ENCODE data around the gene CRYBB1.
A peak's percentile ranks its signal among the peaks of the same experiment; 100 is the strongest.

CRYBB1 gene

DNA sequence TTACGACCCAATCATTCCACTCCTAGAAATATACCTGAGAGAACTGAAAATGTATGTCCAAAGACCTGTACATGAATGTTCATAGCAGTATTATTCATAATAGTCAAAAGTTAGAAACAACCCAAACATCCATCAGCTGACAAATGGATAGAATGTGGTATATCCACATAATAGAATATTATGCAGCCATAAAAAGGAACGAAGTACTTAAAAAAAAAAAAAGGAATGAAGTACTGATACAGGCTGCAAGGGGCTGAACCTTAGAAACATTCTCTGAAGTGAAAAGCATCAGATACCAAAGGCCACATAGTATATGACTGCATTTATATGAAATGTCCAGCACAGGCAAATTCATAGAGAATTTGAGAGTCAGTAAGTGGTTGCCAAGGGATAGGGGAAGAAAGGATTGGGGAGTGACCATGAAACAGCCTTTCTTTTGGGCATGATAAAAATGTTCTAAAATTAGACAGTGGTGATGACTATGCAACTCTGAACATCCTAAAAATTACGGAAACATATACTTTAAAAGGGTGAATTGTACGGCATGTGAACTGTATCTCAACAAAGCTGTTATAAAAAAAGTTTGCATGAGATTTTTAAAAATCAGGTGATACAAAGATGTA, 29.7 kb downstream of the CRYBB1 start:
- Histone ChIP-seq H3K36me3 (ENCODE audit: control insufficient read depth in 1 of 2, insufficient read depth in 2 of 2, low read depth in 1 of 2, low read length in 2 of 2) (no peaks in the 10 kb centered on the region), H2AFZ (ENCODE audit: low read depth, low read length) (no peak overlapping the region), H4K91ac (ENCODE audit: low read length) (no peak overlapping the region), H3K14ac (ENCODE audit: low read length in 2 of 2) (no peak overlapping the region), H3K23ac (ENCODE audit: low read length in 2 of 2) (no peak overlapping the region), H2BK5ac (ENCODE audit: low read depth, low read length, poor library complexity, severe bottlenecking) (no peak overlapping the region), H3K27me3 (ENCODE audit: control insufficient read depth in 1 of 2, insufficient read depth in 1 of 2, low read length in 2 of 2) (peaks cover 4 to 11% of the 10 kb centered on the region in 2 experiments), H3K79me1 (replicated peaks; ENCODE audit: low read length, poor library complexity, severe bottlenecking) (peaks cover 18% of the 10 kb centered on the region), H2BK12ac (ENCODE audit: low read length in 2 of 2) (no peak overlapping the region), H3K9me3 (ENCODE audit: control insufficient read depth, low read length) (peaks cover 3% of the 10 kb centered on the region), H3K4ac (ENCODE audit: low read depth in 1 of 2, low read length in 2 of 2) (no peak overlapping the region), H4K8ac (ENCODE audit: low read length) (no peak overlapping the region), H3K9ac (ENCODE audit: low read length) (no peak overlapping the region), H3K4me2 (ENCODE audit: low read length, poor library complexity, severe bottlenecking) (no peak overlapping the region), H2BK15ac (ENCODE audit: low read depth, poor library complexity, severe bottlenecking) (no peak overlapping the region), H3K27ac (ENCODE audit: low read length, poor library complexity, severe bottlenecking) (no peak overlapping the region), H2AK5ac (ENCODE audit: low read length, severe bottlenecking) (no peak overlapping the region), H2BK120ac (ENCODE audit: low read depth, low read length) (no peak overlapping the region), H3K4me3 (ENCODE audit: insufficient read depth in 1 of 2, low read depth in 1 of 2, low read length in 2 of 2) (no peak overlapping the region), H3K4me1 (ENCODE audit: control insufficient read depth, insufficient read depth, low read depth, low read length) (peaks cover 14% of the 10 kb centered on the region), H3K18ac (ENCODE audit: low read depth in 1 of 2, low read length in 2 of 2) (no peak overlapping the region)
- no peak for DNase-seq
- 100% methylated on average over 2 of the region's 4 CpGs for WGBS

DNA sequence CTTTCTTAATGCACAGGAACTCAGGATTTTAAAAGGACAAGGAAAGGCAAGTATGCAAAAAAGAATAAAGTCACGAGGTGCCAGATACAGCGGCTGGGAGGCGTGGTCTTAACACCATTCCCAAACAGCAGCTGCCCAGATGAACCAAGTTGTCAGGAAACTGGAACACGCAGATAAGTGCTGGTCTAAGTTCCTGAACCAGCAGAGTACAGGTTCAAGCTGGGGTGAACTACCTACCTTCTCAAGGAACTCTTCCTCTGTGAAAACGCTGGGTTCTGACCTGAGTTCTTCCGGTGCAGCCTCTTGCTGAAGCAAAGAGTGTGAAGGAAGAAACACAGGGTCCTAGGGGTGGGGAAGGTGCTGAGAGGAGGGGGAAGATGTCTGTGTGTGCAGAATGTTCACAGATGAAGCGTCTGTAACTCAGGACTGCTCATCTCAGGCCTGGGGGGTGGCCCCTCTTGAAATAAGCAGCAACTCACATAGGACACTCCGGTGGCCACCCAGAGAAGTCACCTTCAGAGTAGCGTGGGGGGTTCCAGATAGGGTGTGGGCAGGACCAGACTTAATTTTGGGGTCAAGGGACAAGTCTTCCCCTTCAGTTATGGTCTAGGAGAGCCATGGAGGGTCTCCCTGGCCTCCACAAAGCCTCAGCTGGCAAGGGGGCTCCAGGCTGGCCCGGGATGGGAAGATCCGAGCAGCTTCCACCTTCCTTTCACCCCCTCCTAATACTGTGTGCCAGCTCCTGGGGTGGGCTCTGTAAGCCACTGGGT, 31.1 kb downstream of the CRYBB1 start:
- Histone ChIP-seq H3K27me3 (ENCODE audit: control insufficient read depth in 1 of 2, insufficient read depth in 1 of 2, low read length in 2 of 2) (no peaks in the 10 kb centered on the region), H2BK120ac (ENCODE audit: low read depth, low read length) (no peak overlapping the region), H2BK15ac (ENCODE audit: low read depth, poor library complexity, severe bottlenecking) (no peak overlapping the region), H3K14ac (ENCODE audit: low read length in 2 of 2) (no peak overlapping the region), H3K36me3 (ENCODE audit: control insufficient read depth in 1 of 2, insufficient read depth in 2 of 2, low read depth in 1 of 2, low read length in 2 of 2) (peaks cover 0 to 7% of the 10 kb centered on the region in 2 experiments), H3K4ac (ENCODE audit: low read depth in 1 of 2, low read length in 2 of 2) (no peak overlapping the region), H4K8ac (ENCODE audit: low read length) (no peak overlapping the region), H3K9ac (ENCODE audit: low read length) (no peak overlapping the region), H3K79me1 (replicated peaks; ENCODE audit: low read length, poor library complexity, severe bottlenecking) (peaks cover 23% of the 10 kb centered on the region), H3K18ac (ENCODE audit: low read depth in 1 of 2, low read length in 2 of 2) (no peak overlapping the region), H2AK5ac (ENCODE audit: low read length, severe bottlenecking) (no peak overlapping the region), H3K9me3 (ENCODE audit: control insufficient read depth, low read length) (peaks cover 3% of the 10 kb centered on the region), H3K4me1 (ENCODE audit: control insufficient read depth, insufficient read depth, low read depth, low read length) (peaks cover 14% of the 10 kb centered on the region), H3K4me3 (ENCODE audit: insufficient read depth in 1 of 2, low read depth in 1 of 2, low read length in 2 of 2) (no peak overlapping the region), H3K4me2 (ENCODE audit: low read length, poor library complexity, severe bottlenecking) (no peak overlapping the region), H3K27ac (ENCODE audit: low read length, poor library complexity, severe bottlenecking) (no peak overlapping the region), H2BK5ac (ENCODE audit: low read depth, low read length, poor library complexity, severe bottlenecking) (no peak overlapping the region), H2BK12ac (ENCODE audit: low read length in 2 of 2) (no peak overlapping the region), H2AFZ (ENCODE audit: low read depth, low read length) (no peak overlapping the region), H4K91ac (ENCODE audit: low read length) (no peak overlapping the region), H3K23ac (ENCODE audit: low read length in 2 of 2) (no peak overlapping the region)
- DNase-seq: no peak
- WGBS: 88% methylated on average over 11 of the region's 11 CpGs

DNA sequence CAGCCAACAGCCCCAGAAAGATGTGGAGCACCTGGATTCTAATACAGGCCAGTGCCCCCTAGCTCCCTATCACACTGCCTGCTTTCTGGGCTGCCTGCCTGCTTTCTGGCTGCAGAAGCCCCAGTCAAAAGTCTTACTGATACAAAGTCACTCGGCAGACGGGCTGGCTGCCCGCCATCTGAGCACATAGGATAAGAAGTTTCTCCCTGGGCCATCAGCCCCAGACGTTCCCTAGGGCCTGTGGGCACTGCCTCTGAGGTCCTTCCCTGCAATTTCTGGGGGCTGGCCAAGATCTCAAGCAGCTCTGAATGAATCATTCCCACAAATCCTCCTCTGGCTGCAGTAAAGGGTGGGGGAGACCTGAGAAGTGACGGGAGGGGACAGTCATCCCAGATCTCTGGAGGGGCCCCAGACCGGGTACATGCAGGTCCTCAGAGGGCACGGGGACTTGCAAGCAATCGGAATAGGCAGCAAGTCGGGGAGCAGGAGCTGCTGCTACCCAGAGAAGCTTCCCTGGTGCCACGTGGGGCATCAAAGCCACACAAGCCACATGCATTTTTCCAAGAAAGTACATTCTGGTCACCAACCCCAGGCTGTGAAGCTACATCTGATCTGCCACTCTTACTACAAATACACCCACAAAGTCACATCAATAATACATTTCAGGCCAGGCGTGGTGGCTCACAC, 32.6 kb downstream of the CRYBB1 start:
- no peak overlapping the region for H3K4me3 ChIP-seq (ENCODE audit: insufficient read depth in 1 of 2, low read depth in 1 of 2, low read length in 2 of 2)

DNA sequence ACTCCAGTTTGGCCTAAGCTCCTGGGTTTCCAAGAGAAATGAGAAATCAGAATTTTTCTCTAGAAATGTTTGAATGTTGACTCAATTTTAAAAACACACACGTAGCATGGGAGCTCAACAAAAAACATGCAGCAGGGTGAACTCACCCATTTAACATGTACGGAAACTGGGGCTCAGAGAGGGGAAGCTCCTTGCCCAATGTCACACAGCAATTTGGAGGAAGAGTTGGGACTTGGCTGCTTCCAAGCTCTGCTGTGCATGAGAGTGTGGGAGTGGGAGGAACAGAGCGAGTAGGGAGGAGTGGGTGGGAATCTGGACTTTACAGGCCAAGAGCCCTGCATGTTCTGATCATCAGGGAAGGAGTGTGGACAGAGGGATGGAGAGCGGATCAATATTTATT, 33.8 kb downstream of the CRYBB1 start:
- no peak overlapping the region for H3K14ac ChIP-seq (ENCODE audit: low read length in 2 of 2)
- peaks cover 3% of the 10 kb centered on the region for H3K9me3 ChIP-seq (ENCODE audit: control insufficient read depth, low read length)
- no peak overlapping the region for H3K4ac ChIP-seq (ENCODE audit: low read depth in 1 of 2, low read length in 2 of 2)
- peaks cover 29% of the 10 kb centered on the region for H3K79me1 ChIP-seq (replicated peaks; ENCODE audit: low read length, poor library complexity, severe bottlenecking)
- no peak overlapping the region for H2BK120ac ChIP-seq (ENCODE audit: low read depth, low read length)
- H2AFZ ChIP-seq (ENCODE audit: low read depth, low read length): no peak overlapping the region
- H3K4me3 ChIP-seq (ENCODE audit: insufficient read depth in 1 of 2, low read depth in 1 of 2, low read length in 2 of 2): no peak overlapping the region
- no peak overlapping the region for H2BK12ac ChIP-seq (ENCODE audit: low read length in 2 of 2)
- WGBS: 96% methylated on average over 3 of the region's 4 CpGs
- H3K27me3 ChIP-seq (ENCODE audit: control insufficient read depth in 1 of 2, insufficient read depth in 1 of 2, low read length in 2 of 2): no peaks in the 10 kb centered on the region
- peaks cover 12% of the 10 kb centered on the region for H3K4me1 ChIP-seq (ENCODE audit: control insufficient read depth, insufficient read depth, low read depth, low read length)
- H3K23ac ChIP-seq (ENCODE audit: low read length in 2 of 2): no peak overlapping the region
- H4K91ac ChIP-seq (ENCODE audit: low read length): no peak overlapping the region
- no peak overlapping the region for H4K8ac ChIP-seq (ENCODE audit: low read length)
- no peak overlapping the region for H3K9ac ChIP-seq (ENCODE audit: low read length)
- no peak overlapping the region for H2AK5ac ChIP-seq (ENCODE audit: low read length, severe bottlenecking)
- no peak overlapping the region for H2BK15ac ChIP-seq (ENCODE audit: low read depth, poor library complexity, severe bottlenecking)
- H3K27ac ChIP-seq (ENCODE audit: low read length, poor library complexity, severe bottlenecking): no peak overlapping the region
- no peak overlapping the region for H3K18ac ChIP-seq (ENCODE audit: low read depth in 1 of 2, low read length in 2 of 2)
- H3K4me2 ChIP-seq (ENCODE audit: low read length, poor library complexity, severe bottlenecking): no peak overlapping the region
- H2BK5ac ChIP-seq (ENCODE audit: low read depth, low read length, poor library complexity, severe bottlenecking): no peak overlapping the region
- no peak for DNase-seq
- peaks cover 0 to 12% of the 10 kb centered on the region in 2 experiments for H3K36me3 ChIP-seq (ENCODE audit: control insufficient read depth in 1 of 2, insufficient read depth in 2 of 2, low read depth in 1 of 2, low read length in 2 of 2)

More for the DNA sequence above, 32.6 kb downstream of the CRYBB1 start:
- Histone ChIP-seq H3K36me3 (ENCODE audit: control insufficient read depth in 1 of 2, insufficient read depth in 2 of 2, low read depth in 1 of 2, low read length in 2 of 2) (peaks cover 0 to 12% of the 10 kb centered on the region in 2 experiments), H3K9ac (ENCODE audit: low read length) (no peak overlapping the region), H3K23ac (ENCODE audit: low read length in 2 of 2) (no peak overlapping the region), H3K18ac (ENCODE audit: low read depth in 1 of 2, low read length in 2 of 2) (peak overlapping the region in 1 of 2 experiments; percentile 18), H2BK12ac (ENCODE audit: low read length in 2 of 2) (no peak overlapping the region), H3K9me3 (ENCODE audit: control insufficient read depth, low read length) (peaks cover 3% of the 10 kb centered on the region), H4K91ac (ENCODE audit: low read length) (no peak overlapping the region), H2AK5ac (ENCODE audit: low read length, severe bottlenecking) (no peak overlapping the region), H2BK120ac (ENCODE audit: low read depth, low read length) (peak overlapping the region; percentile 44), H2BK5ac (ENCODE audit: low read depth, low read length, poor library complexity, severe bottlenecking) (no peak overlapping the region), H3K4ac (ENCODE audit: low read depth in 1 of 2, low read length in 2 of 2) (no peak overlapping the region), H3K79me1 (replicated peaks; ENCODE audit: low read length, poor library complexity, severe bottlenecking) (peaks cover 31% of the 10 kb centered on the region), H2BK15ac (ENCODE audit: low read depth, poor library complexity, severe bottlenecking) (no peak overlapping the region), H3K4me1 (ENCODE audit: control insufficient read depth, insufficient read depth, low read depth, low read length) (peaks cover 14% of the 10 kb centered on the region), H3K14ac (ENCODE audit: low read length in 2 of 2) (no peak overlapping the region), H3K27ac (ENCODE audit: low read length, poor library complexity, severe bottlenecking) (peak overlapping the region; percentile 1), H3K27me3 (ENCODE audit: control insufficient read depth in 1 of 2, insufficient read depth in 1 of 2, low read length in 2 of 2) (no peaks in the 10 kb centered on the region), H4K8ac (ENCODE audit: low read length) (peak overlapping the region; percentile 47), H2AFZ (ENCODE audit: low read depth, low read length) (no peak overlapping the region), H3K4me2 (ENCODE audit: low read length, poor library complexity, severe bottlenecking) (no peak overlapping the region)
- WGBS: 61% methylated on average over 10 of the region's 11 CpGs
- peak; percentile 71 for DNase-seq

Data from mesenchymal stem cell (in vitro differentiated cells and primary cell).